NOMO-1 treated with dmso at 0.1 percent for 144 hours (cell line): Measurements from ENCODE around the gene ARL3.
"Not testable (repeated sequence)": the region's sequence is repeated elsewhere in the genome, so short reads cannot be mapped to it uniquely, and the experiment has no call there.

Experiments used
- DNase-seq: peaks from one replicate; lab custom pipeline; 2025; ENCODE audit not compliant: unreplicated experiment; lab: John Stamatoyannopoulos, UW

The ARL3 gene

GRCh38 chr10:102705531-102705930, 8.7 kb downstream of the ARL3 start:
- no peak for DNase-seq

GRCh38 chr10:102704915-102705314, 9.3 kb downstream of the ARL3 start:
- no peak for DNase-seq

- no peak for DNase-seq
Measured at GRCh38 chr10:102702742-102703141, 11.5 kb downstream of the ARL3 start.

- no peak for DNase-seq
Measured at GRCh38 chr10:102701796-102702195, 12.4 kb downstream of the ARL3 start.

- no peak for DNase-seq
Measured at GRCh38 chr10:102701272-102701671, 12.9 kb downstream of the ARL3 start.

DNA sequence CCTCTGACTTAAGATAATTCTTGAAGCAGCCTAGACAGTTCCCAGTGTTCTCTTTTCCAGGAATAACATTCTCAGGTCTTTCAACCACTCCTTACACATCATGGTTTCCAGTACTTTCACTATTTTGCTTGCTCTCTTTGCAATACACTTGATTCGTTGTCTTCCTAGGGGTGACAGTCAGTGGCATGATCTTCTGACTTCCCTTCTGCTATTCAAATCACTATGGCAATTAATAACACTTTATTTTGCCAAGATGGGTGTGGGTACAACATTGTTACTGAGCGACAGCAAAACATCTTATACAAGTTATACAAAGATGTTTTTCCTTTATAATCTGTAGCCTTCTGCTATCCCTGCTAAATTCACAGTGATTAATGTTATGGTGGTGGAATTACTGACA, 15.3 kb downstream of the ARL3 start:
- no peak for DNase-seq

- DNase-seq, result no peak
Measured at GRCh38 chr10:102696736-102697135, 17.5 kb downstream of the ARL3 start.

DNA sequence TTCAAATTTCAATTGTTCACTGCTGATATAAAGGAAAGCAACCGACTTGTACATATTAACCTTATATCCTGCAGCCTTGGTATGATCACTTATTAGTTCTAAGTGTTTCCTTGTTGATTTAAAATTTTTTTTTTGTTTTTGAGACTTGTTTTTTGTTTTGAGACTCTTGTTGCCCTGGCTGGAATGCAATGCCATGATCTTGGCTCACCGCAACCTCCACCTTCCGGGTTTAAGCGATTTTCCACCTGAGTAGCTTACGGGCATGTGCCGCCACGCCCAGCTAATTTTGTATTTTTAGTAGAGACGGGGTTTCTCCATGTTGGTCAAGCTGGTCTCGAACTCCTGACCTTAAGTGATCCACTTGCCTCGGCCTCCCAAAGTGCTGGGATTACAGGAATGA, 18.8 kb downstream of the ARL3 start:
- DNase-seq, result not testable (repeated sequence)

GRCh38 chr10:102691285-102692066, 22.7 kb downstream of the ARL3 start:
- no peak for DNase-seq

GRCh38 chr10:102683736-102684135, 30.5 kb downstream of the ARL3 start:
- DNase-seq, result no peak

DNA sequence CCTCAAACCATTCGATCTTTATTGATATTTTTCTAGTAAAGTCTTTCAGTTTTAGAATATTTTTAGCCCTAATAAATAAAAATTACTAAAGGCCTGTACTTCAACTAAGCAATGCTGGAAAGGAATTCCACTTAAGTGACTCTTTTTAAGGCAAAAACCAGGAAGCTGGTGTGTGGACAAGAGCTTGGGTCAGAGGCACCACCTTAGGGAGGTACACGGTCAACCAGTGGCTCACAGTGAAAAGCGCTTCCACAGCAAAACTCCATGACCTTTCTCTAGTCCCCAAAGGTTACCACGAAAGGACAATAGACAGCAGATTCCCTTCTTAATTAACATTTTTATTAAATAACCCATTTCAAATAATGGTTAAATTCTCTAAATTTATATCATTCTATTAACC, 31.2 kb downstream of the ARL3 start:
- no peak for DNase-seq

DNA sequence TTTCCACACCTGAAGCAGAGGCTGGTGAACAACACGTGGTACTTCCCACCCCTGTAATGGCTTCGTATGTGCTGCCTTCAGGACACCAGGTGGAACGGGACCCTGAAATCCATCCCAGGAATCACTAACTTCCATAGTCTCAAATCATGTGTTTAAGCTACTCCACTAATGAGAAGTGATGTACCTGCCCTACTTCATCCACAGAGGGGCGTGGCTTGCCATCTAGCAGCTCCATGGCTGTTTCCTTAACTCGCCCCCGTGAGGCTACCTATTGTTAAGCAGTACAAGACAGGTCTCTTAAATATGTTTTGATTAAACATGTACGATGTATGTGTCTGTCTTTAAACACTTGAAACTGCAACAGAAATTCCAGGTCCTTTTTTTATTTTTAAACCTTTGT, 31.8 kb downstream of the ARL3 start:
- no peak for DNase-seq

GRCh38 chr10:102681696-102682095, 32.5 kb downstream of the ARL3 start:
- no peak for DNase-seq

GRCh38 chr10:102679596-102679995, 34.6 kb downstream of the ARL3 start:
- no peak for DNase-seq

GRCh38 chr10:102678842-102679289, 35.3 kb downstream of the ARL3 start:
- DNase-seq, result peak; percentile 66

DNA sequence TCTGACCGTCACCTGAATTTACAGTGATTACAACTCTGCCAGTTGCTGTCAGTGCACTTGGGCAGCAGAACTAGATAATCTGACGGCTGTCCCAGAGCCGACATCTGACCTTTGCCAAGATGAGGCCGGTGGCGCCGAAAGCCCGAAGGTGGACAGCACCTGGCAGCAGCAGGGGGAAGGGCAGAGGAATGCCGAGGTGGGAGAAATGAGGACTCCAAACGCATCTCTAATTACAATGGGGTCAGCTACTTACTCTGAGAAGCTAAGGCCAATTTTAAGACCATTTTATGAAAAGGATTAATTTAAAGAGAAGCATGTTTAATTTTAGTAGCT, 36.2 kb downstream of the ARL3 start:
- DNase-seq, result no peak

GRCh38 chr10:102677331-102678067, 36.7 kb downstream of the ARL3 start:
- DNase-seq, result no peak

- DNase-seq, result no peak
Measured at GRCh38 chr10:102676534-102677315, 37.5 kb downstream of the ARL3 start.

GRCh38 chr10:102675666-102676533, 38.3 kb downstream of the ARL3 start:
- peak; percentile 68 for DNase-seq

GRCh38 chr10:102675011-102675665, 39.1 kb downstream of the ARL3 start:
- DNase-seq, result no peak
